ENCODE results near the gene PTPRC.
"Not testable (repeated sequence)": the region's sequence is repeated elsewhere in the genome, so short reads cannot be mapped to it uniquely, and the experiment has no call there.

The PTPRC gene

GRCh38 chr1:198598796-198599321 is 40.0 kb upstream of the PTPRC start:
- no peak overlapping the region for H3K4ac ChIP-seq (ENCODE audit: low read depth, low read length)
- H3K36me3 ChIP-seq (ENCODE audit: control insufficient read depth in 1 of 2, insufficient read depth in 2 of 2, low read length in 2 of 2) = no peaks in the 10 kb centered on the region
- H3K79me1 ChIP-seq (ENCODE audit: low read length) = no peaks in the 10 kb centered on the region
- H3K9me3 ChIP-seq (ENCODE audit: insufficient read depth, low read depth, low read length) = no peaks in the 10 kb centered on the region
- H3K9ac ChIP-seq (ENCODE audit: low read length) = no peak overlapping the region
- no peak overlapping the region for H2AK5ac ChIP-seq (ENCODE audit: low read length)
- H4K91ac ChIP-seq (ENCODE audit: low read depth, low read length) = no peak overlapping the region
- H4K12ac ChIP-seq (ENCODE audit: low read depth, low read length) = no peak overlapping the region
- no peak overlapping the region for H3K18ac ChIP-seq (ENCODE audit: low read length)
- H4K8ac ChIP-seq (ENCODE audit: low read depth, low read length) = no peak overlapping the region
- H2BK12ac ChIP-seq (ENCODE audit: low read length) = no peak overlapping the region
- H2AFZ ChIP-seq (ENCODE audit: insufficient read depth, low read length, poor library complexity) = no peak overlapping the region
- no CpG with 5 or more reads among the region's 6 CpGs for WGBS (ENCODE audit: extremely low coverage, insufficient coverage, insufficient read length)
- no peak overlapping the region for H3K4me3 ChIP-seq (ENCODE audit: low read depth, low read length)
- DNase-seq = no peak
- no peak overlapping the region for H3K4me2 ChIP-seq (ENCODE audit: low read length)
- no peak overlapping the region for H2BK120ac ChIP-seq (ENCODE audit: insufficient read depth, low read length, poor library complexity)
- H3K27ac ChIP-seq (ENCODE audit: low read depth, low read length) = no peak overlapping the region
- no peak overlapping the region for H3K23ac ChIP-seq (ENCODE audit: low read length)
- H3K27me3 ChIP-seq (ENCODE audit: insufficient read depth, low read length) = no peaks in the 10 kb centered on the region
- no peak overlapping the region for H2BK5ac ChIP-seq (ENCODE audit: low read depth, low read length, poor library complexity)
- H3K79me2 ChIP-seq (ENCODE audit: control insufficient read depth, insufficient read depth, low read length, poor library complexity) = no peaks in the 10 kb centered on the region
- H3K14ac ChIP-seq (ENCODE audit: low read length) = no peak overlapping the region
- H3K4me1 ChIP-seq (ENCODE audit: control insufficient read depth in 1 of 2, insufficient read depth in 2 of 2, low read length in 2 of 2) = no peaks in the 10 kb centered on the region

GRCh38 chr1:198599749-198600148 is 39.1 kb upstream of the PTPRC start:
- Histone ChIP-seq H2AK5ac (ENCODE audit: low read length) (no peak overlapping the region), H3K18ac (ENCODE audit: low read length) (no peak overlapping the region), H2BK12ac (ENCODE audit: low read length) (no peak overlapping the region), H3K14ac (ENCODE audit: low read length) (no peak overlapping the region), H3K4me2 (ENCODE audit: low read length) (no peak overlapping the region), H2AFZ (ENCODE audit: insufficient read depth, low read length, poor library complexity) (no peak overlapping the region), H3K4me1 (ENCODE audit: control insufficient read depth in 1 of 2, insufficient read depth in 2 of 2, low read length in 2 of 2) (no peaks in the 10 kb centered on the region), H3K9ac (ENCODE audit: low read length) (no peak overlapping the region), H3K23ac (ENCODE audit: low read length) (no peak overlapping the region), H3K4me3 (ENCODE audit: low read depth, low read length) (no peak overlapping the region), H3K36me3 (ENCODE audit: control insufficient read depth in 1 of 2, insufficient read depth in 2 of 2, low read length in 2 of 2) (no peaks in the 10 kb centered on the region), H3K79me1 (ENCODE audit: low read length) (no peaks in the 10 kb centered on the region), H3K9me3 (ENCODE audit: insufficient read depth, low read depth, low read length) (no peaks in the 10 kb centered on the region), H2BK5ac (ENCODE audit: low read depth, low read length, poor library complexity) (no peak overlapping the region), H3K27me3 (ENCODE audit: insufficient read depth, low read length) (no peaks in the 10 kb centered on the region), H4K8ac (ENCODE audit: low read depth, low read length) (no peak overlapping the region), H2BK120ac (ENCODE audit: insufficient read depth, low read length, poor library complexity) (no peak overlapping the region), H4K91ac (ENCODE audit: low read depth, low read length) (no peak overlapping the region), H3K4ac (ENCODE audit: low read depth, low read length) (no peak overlapping the region), H4K12ac (ENCODE audit: low read depth, low read length) (no peak overlapping the region), H3K27ac (ENCODE audit: low read depth, low read length) (no peak overlapping the region), H3K79me2 (ENCODE audit: control insufficient read depth, insufficient read depth, low read length, poor library complexity) (no peaks in the 10 kb centered on the region)
- no CpG with 5 or more reads among the region's 2 CpGs for WGBS (ENCODE audit: extremely low coverage, insufficient coverage, insufficient read length)
- DNase-seq = no peak

- H3K4me1 ChIP-seq (ENCODE audit: control insufficient read depth in 1 of 2, insufficient read depth in 2 of 2, low read length in 2 of 2) = no peaks in the 10 kb centered on the region
- no peak for DNase-seq
- no peak overlapping the region for H3K27ac ChIP-seq (ENCODE audit: low read depth, low read length)
- no peak overlapping the region for H3K4ac ChIP-seq (ENCODE audit: low read depth, low read length)
- no peak overlapping the region for H2AFZ ChIP-seq (ENCODE audit: insufficient read depth, low read length, poor library complexity)
- no peak overlapping the region for H2BK12ac ChIP-seq (ENCODE audit: low read length)
- H3K4me2 ChIP-seq (ENCODE audit: low read length) = no peak overlapping the region
- no peak overlapping the region for H2BK5ac ChIP-seq (ENCODE audit: low read depth, low read length, poor library complexity)
- no peak overlapping the region for H3K9ac ChIP-seq (ENCODE audit: low read length)
- no peak overlapping the region for H4K8ac ChIP-seq (ENCODE audit: low read depth, low read length)
- no peak overlapping the region for H3K4me3 ChIP-seq (ENCODE audit: low read depth, low read length)
- no CpG with 5 or more reads among the region's 1 CpG for WGBS (ENCODE audit: extremely low coverage, insufficient coverage, insufficient read length)
- no peak overlapping the region for H2BK120ac ChIP-seq (ENCODE audit: insufficient read depth, low read length, poor library complexity)
- no peaks in the 10 kb centered on the region for H3K27me3 ChIP-seq (ENCODE audit: insufficient read depth, low read length)
- no peak overlapping the region for H3K14ac ChIP-seq (ENCODE audit: low read length)
- no peaks in the 10 kb centered on the region for H3K9me3 ChIP-seq (ENCODE audit: insufficient read depth, low read depth, low read length)
- H3K36me3 ChIP-seq (ENCODE audit: control insufficient read depth in 1 of 2, insufficient read depth in 2 of 2, low read length in 2 of 2) = no peaks in the 10 kb centered on the region
- H2AK5ac ChIP-seq (ENCODE audit: low read length) = no peak overlapping the region
- no peaks in the 10 kb centered on the region for H3K79me2 ChIP-seq (ENCODE audit: control insufficient read depth, insufficient read depth, low read length, poor library complexity)
- no peaks in the 10 kb centered on the region for H3K79me1 ChIP-seq (ENCODE audit: low read length)
- H4K91ac ChIP-seq (ENCODE audit: low read depth, low read length) = no peak overlapping the region
- no peak overlapping the region for H3K18ac ChIP-seq (ENCODE audit: low read length)
- H4K12ac ChIP-seq (ENCODE audit: low read depth, low read length) = no peak overlapping the region
- H3K23ac ChIP-seq (ENCODE audit: low read length) = no peak overlapping the region
These were observed 37.9 kb upstream of the PTPRC start for GRCh38 chr1:198600906-198601305.

GRCh38 chr1:198601310-198601709 is 37.5 kb upstream of the PTPRC start:
- H3K4me2 ChIP-seq (ENCODE audit: low read length); H2AFZ ChIP-seq (ENCODE audit: insufficient read depth, low read length, poor library complexity); H3K27me3 ChIP-seq (ENCODE audit: insufficient read depth, low read length); H3K23ac ChIP-seq (ENCODE audit: low read length); H3K14ac ChIP-seq (ENCODE audit: low read length); H2BK120ac ChIP-seq (ENCODE audit: insufficient read depth, low read length, poor library complexity); H3K9me3 ChIP-seq (ENCODE audit: insufficient read depth, low read depth, low read length); H3K79me2 ChIP-seq (ENCODE audit: control insufficient read depth, insufficient read depth, low read length, poor library complexity); H3K4ac ChIP-seq (ENCODE audit: low read depth, low read length); H2BK12ac ChIP-seq (ENCODE audit: low read length); H3K18ac ChIP-seq (ENCODE audit: low read length); H3K9ac ChIP-seq (ENCODE audit: low read length); H3K79me1 ChIP-seq (ENCODE audit: low read length); H2BK5ac ChIP-seq (ENCODE audit: low read depth, low read length, poor library complexity); DNase-seq; H4K91ac ChIP-seq (ENCODE audit: low read depth, low read length); H3K27ac ChIP-seq (ENCODE audit: low read depth, low read length); H4K8ac ChIP-seq (ENCODE audit: low read depth, low read length); H3K4me3 ChIP-seq (ENCODE audit: low read depth, low read length); H2AK5ac ChIP-seq (ENCODE audit: low read length); H3K4me1 ChIP-seq (ENCODE audit: control insufficient read depth in 1 of 2, insufficient read depth in 2 of 2, low read length in 2 of 2); H3K36me3 ChIP-seq (ENCODE audit: control insufficient read depth in 1 of 2, insufficient read depth in 2 of 2, low read length in 2 of 2); H4K12ac ChIP-seq (ENCODE audit: low read depth, low read length): not testable (repeated sequence)
- no CpG with 5 or more reads among the region's 1 CpG for WGBS (ENCODE audit: extremely low coverage, insufficient coverage, insufficient read length)
